Esophagus muscularis mucosa (tissue), 4 donors: ENCODE measurements around the gene CHST9.

Experiments
- EP300 ChIP-seq: sonication (generic); formaldehyde crosslinking; IDR thresholded peaks from one replicate; pipeline ENCODE4 v1.6.1; 2017; ENCODE audit warnings: antibody characterized with exemption
- POLR2A ChIP-seq: fragments of 450-650 bp; IDR thresholded peaks from one replicate; pipeline ENCODE4 v1.6.1; 2017; ENCODE audit warnings: antibody characterized with exemption, moderate library complexity, mild to moderate bottlenecking, low read depth
- POLR2AphosphoS5 ChIP-seq, 2 donors: sonication (generic); formaldehyde crosslinking; IDR thresholded peaks; one replicate each; pipeline ENCODE4 v1.6.1; 2017; ENCODE audit warnings: antibody characterized with exemption in 2 of 2
- TF ChIP-seq, protein P1 (sequence below), 3 experiments: fragments of 200-600 bp in 2 of 3; fragments of 450-650 bp in 1 of 3; sonication (generic) in 2 of 3; IDR thresholded peaks; one replicate each; pipeline ENCODE4 v1.5.1; 2017 to 2019; ENCODE audit warnings: antibody characterized with exemption in 3 of 3, mild to moderate bottlenecking in 2 of 3, moderate library complexity in 1 of 3

DNA sequence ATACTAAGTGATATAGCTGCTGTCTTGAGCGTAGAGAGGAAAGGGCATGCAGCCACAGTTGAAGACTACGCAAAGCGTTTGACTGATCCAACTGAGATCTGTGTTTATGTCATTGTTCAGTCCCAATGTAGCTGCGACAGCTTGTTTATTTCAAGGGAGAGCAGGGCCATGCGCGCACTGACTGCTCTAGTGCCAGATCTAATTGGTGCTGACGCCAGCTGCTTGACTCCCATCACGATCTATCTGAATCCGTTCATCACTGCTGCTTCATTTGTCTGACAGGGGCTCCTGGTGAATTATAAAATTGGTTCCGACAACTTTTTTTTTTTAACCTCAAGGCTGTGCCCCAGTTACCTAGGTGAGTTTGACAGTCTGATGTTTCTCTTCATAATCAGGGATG, 75.7 kb downstream of the CHST9 start:
- TF ChIP-seq, protein P1, sequence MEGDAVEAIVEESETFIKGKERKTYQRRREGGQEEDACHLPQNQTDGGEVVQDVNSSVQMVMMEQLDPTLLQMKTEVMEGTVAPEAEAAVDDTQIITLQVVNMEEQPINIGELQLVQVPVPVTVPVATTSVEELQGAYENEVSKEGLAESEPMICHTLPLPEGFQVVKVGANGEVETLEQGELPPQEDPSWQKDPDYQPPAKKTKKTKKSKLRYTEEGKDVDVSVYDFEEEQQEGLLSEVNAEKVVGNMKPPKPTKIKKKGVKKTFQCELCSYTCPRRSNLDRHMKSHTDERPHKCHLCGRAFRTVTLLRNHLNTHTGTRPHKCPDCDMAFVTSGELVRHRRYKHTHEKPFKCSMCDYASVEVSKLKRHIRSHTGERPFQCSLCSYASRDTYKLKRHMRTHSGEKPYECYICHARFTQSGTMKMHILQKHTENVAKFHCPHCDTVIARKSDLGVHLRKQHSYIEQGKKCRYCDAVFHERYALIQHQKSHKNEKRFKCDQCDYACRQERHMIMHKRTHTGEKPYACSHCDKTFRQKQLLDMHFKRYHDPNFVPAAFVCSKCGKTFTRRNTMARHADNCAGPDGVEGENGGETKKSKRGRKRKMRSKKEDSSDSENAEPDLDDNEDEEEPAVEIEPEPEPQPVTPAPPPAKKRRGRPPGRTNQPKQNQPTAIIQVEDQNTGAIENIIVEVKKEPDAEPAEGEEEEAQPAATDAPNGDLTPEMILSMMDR (IDR thresholded peaks at IDR 0.05): no peak
- no peak for TF ChIP-seq EP300
- TF ChIP-seq POLR2AphosphoS5 (IDR thresholded peaks at IDR 0.05): no peak
- no peak for TF ChIP-seq POLR2A
